WERI-Rb-1 (cell line): ENCODE results near the gene MACROD2.

ENCODE experiments used
- DNase-seq: peaks from one replicate; pipeline ENCODE4 v3.0.0-alpha.2; 2020
- H3K27ac ChIP-seq: fragments of 250-450 bp; sonication (Bioruptor Pico); 2 replicates; pipeline ENCODE4 v1.5.1; 2020; ENCODE audit warnings: mild to moderate bottlenecking, moderate library complexity
- H3K27me3 ChIP-seq: fragments of 250-450 bp; sonication (Bioruptor Pico); 2 replicates; pipeline ENCODE4 v1.5.1; 2021; ENCODE audit warnings: mild to moderate bottlenecking, low read depth, moderate library complexity; ENCODE audit not compliant: insufficient read depth, severe bottlenecking
- H3K36me3 ChIP-seq: fragments of 250-450 bp; sonication (Bioruptor Pico); 2 replicates; pipeline ENCODE4 v1.5.1; 2020; ENCODE audit warnings: mild to moderate bottlenecking, moderate library complexity
- H3K4me3 ChIP-seq: 2 replicates; pipeline ENCODE4 v1.5.1; 2011; ENCODE audit warnings: low read depth, mild to moderate bottlenecking, control low read depth, low read length
- H3K9me3 ChIP-seq: fragments of 250-450 bp; sonication (Bioruptor Pico); 2 replicates; pipeline ENCODE4 v1.5.1; 2021; ENCODE audit warnings: mild to moderate bottlenecking, moderate library complexity; ENCODE audit not compliant: severe bottlenecking
- TF ChIP-seq, protein P1 (sequence below): IDR thresholded peaks from 2 replicates; pipeline ENCODE4 v1.5.1; 2011; ENCODE audit warnings: low read depth, mild to moderate bottlenecking, control low read depth, inconsistent platforms, low read length

The MACROD2 gene

DNA sequence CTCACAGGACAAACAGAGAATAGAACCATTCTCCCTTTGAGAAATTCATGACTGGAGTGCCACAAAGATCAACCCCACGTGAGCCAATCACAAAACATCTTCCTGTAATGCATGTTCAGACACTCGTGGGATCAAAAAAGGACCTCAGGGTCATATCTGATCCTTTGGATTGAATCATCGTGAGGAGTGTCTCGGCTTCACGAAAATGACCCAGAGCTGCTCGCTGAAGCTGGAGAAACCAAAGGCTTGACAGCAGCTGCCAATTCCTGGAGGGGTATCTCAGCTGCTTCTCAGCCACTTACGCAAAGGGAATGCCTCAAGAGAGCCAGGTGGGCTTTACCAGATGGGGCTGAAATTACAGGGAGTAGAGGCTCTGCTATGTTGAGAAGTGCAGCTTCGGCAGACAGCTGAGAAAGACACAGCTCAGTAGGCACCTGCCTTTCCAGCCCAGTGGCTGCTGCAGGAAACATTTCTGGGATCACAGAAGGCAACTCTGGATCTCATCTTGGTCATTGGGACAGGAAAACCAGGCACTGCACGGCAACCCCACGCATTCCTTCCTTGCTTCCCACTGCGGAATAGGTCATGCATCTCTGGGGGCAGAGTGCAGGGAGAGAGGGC is 1764.8 kb downstream of the MACROD2 start:
- no peaks in the 10 kb centered on the region for H3K27me3 ChIP-seq
- H3K9me3 ChIP-seq = no peaks in the 10 kb centered on the region
- no peak for DNase-seq
- TF ChIP-seq, protein P1, sequence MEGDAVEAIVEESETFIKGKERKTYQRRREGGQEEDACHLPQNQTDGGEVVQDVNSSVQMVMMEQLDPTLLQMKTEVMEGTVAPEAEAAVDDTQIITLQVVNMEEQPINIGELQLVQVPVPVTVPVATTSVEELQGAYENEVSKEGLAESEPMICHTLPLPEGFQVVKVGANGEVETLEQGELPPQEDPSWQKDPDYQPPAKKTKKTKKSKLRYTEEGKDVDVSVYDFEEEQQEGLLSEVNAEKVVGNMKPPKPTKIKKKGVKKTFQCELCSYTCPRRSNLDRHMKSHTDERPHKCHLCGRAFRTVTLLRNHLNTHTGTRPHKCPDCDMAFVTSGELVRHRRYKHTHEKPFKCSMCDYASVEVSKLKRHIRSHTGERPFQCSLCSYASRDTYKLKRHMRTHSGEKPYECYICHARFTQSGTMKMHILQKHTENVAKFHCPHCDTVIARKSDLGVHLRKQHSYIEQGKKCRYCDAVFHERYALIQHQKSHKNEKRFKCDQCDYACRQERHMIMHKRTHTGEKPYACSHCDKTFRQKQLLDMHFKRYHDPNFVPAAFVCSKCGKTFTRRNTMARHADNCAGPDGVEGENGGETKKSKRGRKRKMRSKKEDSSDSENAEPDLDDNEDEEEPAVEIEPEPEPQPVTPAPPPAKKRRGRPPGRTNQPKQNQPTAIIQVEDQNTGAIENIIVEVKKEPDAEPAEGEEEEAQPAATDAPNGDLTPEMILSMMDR = no peak
- H3K27ac ChIP-seq = no peak overlapping the region
- H3K36me3 ChIP-seq = no peaks in the 10 kb centered on the region
- H3K4me3 ChIP-seq = no peak overlapping the region

DNA sequence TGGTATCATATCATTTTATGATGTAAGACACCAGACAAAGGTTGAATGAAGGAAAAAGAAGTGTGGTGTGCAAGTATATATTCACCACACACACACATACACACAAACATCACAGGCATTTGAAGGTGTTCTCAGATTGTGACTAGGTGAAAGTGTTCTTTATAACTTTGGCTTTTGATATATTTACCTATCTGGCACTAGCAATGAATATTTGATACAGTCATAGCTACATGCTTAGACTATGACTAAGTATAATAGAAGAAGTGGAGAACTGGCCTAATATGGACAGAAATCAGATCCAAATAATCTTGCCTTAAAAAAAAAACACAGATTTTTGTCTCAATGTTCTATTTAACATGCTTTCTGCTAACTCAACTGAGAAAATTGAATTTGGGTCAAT is 1768.0 kb downstream of the MACROD2 start:
- H3K4me3 ChIP-seq = no peak overlapping the region
- H3K9me3 ChIP-seq = no peaks in the 10 kb centered on the region
- H3K36me3 ChIP-seq = no peaks in the 10 kb centered on the region
- no peak for DNase-seq
- H3K27ac ChIP-seq = no peak overlapping the region
- TF ChIP-seq, protein P1 = no peak
- no peaks in the 10 kb centered on the region for H3K27me3 ChIP-seq

DNA sequence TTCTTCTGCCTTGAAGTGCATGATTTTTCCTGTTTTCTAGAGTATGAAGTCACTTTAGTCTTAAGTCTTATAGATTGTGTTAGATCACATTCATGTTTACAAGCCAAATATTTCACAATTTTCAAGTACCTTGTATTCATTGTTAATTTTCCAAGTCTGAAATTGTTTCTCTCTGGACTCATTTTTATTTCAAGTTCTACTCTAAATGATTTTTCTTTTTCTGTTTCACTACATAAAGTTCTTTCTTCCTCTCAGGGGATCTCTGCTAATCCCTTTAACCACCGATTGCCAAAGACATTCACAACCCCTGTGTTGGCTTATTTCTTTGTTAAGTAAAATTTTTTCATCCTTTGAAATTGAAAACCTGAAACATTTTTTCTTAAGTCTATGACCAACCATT is 1772.3 kb downstream of the MACROD2 start:
- Histone ChIP-seq H3K9me3 (no peaks in the 10 kb centered on the region), H3K4me3 (no peak overlapping the region), H3K27ac (no peak overlapping the region), H3K36me3 (no peaks in the 10 kb centered on the region), H3K27me3 (no peaks in the 10 kb centered on the region)
- no peak for DNase-seq
- TF ChIP-seq, protein P1 = no peak

DNA sequence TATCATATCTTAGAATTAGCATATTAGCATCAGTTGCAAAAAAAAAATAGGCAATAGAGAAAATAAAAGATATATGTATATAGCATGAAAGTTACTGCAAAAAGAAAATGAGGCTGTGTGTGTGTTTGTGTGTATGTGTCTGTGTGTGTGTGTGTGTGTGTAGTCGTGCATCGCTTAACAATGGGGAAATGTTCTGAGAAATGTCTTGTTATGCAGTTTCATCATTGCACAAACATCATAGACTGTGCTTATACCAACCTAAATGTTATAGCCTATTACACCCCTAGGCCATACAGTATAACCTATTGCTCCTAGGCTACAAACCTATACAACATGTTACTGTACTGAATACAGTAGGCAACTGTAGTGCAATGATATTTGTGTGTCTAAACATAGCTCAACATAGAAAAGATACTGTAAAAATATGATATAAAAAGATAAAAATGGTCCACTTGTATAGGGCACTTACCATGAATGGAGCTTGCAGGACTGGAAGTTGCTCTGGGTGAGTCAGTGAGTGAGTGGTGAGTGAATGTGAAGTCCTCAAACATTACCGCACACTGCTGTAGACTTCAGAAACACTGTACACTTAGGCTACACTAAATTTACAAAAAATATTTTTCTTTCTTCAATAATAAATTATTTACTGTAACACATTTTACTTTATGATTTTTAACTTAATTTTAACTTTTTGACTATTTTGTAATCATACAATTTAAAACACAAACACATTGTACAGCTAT is 1772.9 kb downstream of the MACROD2 start:
- DNase-seq = no peak
- Histone ChIP-seq H3K4me3 (no peak overlapping the region), H3K27me3 (no peaks in the 10 kb centered on the region), H3K9me3 (no peaks in the 10 kb centered on the region), H3K27ac (no peak overlapping the region), H3K36me3 (no peaks in the 10 kb centered on the region)
- TF ChIP-seq, protein P1 = no peak

DNA sequence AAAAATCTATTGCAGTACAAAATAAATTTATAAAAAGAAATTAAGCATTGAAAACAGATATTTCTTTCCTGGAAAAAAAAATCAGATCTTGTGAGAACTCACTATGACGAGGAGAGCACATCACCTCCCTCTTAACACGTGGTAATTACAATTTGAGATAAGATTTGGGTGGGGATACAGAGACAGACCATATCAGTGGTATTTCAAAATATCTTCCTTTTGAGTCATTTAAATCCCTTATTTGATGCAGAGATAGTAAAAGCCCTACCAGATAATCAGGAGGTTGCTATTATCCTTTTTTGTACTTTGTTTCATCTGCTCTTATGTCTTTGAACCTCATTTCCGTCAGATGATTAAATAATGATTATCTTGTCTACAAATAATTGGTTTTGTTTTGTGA is 1777.5 kb downstream of the MACROD2 start:
- no peaks in the 10 kb centered on the region for H3K27me3 ChIP-seq
- DNase-seq = no peak
- no peak overlapping the region for H3K4me3 ChIP-seq
- no peaks in the 10 kb centered on the region for H3K9me3 ChIP-seq
- TF ChIP-seq, protein P1 = no peak
- H3K36me3 ChIP-seq = no peaks in the 10 kb centered on the region
- H3K27ac ChIP-seq = no peak overlapping the region
